Renal cortex interstitium (tissue), 3 donors: Measurements from ENCODE around the gene SCGB3A2. TPM values are rescaled to one million over a fixed set of nuclear protein-coding genes. Genes with fewer than 3 reads are reported as not detected.

Experiments
- polyA plus RNA-seq, 3 donors: library from polyadenylated mRNA; unstranded; fragments of 120-200 nt; gene quantifications; one replicate each; pipeline ENCODE4 v1.2.1, GENCODE V29; 2013; ENCODE audit not compliant: insufficient read length in 3 of 3

SCGB3A2 gene
- polyA plus RNA-seq, 3 donors: 0.22 to 0.41 TPM; not detected in 1

Other genes starting within 250 kb of the SCGB3A2 start
- gene JAKMIP2, start 96.0 kb upstream of the SCGB3A2 start, polyA plus RNA-seq: 1 to 10 TPM; 3.8 to 5.8 (median 5.2) TPM
- gene SPINK1, start 47.0 kb upstream of the SCGB3A2 start, polyA plus RNA-seq: 10 to 100 TPM; 11.8 to 37.7 (median 29.2) TPM
- gene C5orf46, start 27.8 kb downstream of the SCGB3A2 start, polyA plus RNA-seq: not detected
- under 1 TPM; 0.11 to 0.50 (median 0.39) TPM for gene SPINK5, start 185.3 kb downstream of the SCGB3A2 start, polyA plus RNA-seq